Measurements from ENCODE around the gene PDCD7.

The PDCD7 gene

DNA sequence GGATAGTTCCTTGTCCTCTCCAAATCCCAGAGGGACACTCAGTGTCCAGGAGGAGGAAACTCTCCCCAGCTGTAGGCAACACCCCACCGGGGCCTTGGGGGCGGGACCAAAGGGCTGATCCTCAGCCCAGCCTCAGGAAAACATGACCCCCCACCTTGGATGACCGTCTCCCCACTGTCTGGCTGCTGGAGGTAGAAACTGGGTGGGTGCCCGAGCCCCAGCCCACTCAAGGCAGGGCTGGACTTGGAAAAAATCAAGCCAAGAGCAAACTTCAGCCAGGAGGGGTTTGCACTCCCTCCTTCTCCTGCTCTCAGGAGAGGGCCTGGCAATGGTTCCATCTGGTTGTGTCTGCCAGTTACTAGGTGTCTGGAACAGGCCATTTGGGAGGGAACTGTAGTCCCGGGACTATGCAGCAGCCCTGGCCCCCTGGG is 62.2 kb downstream of the PDCD7 start:
- no peak for DNase-seq

DNA sequence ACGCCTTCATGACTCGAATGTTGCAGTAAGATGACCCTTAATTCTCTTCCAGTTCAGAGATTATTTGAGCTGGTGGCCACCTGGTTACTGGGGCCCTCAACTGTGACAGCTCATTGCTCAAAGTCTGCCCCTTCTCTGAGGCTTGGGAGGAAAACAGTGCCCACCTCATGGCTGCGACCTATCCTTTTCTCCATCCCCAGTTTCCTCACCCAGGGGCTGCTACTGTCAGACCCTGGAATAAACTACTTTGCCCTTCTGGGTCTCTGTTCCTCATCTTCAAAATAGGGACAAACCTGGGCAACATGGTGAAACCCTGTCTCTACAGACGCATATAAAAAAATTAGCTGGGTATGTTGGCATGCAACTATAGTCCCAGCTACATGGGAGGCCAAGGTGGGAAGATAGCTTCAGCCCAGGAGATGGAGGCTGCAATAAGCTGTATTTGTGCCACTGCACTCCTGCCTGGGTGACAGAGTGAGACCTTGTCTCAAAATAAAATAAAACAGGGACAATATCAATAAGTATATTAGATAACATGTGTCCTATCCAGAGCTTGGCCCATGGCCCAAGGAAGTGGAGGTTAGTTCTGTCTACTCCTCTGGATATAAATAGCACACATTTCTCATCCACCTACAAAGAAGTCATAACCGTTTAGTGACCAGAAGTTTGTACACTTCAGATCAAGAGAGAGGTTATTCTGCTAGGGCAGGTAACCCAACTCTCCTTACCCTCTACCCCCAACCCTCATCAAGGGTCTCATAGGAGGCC is 63.6 kb downstream of the PDCD7 start:
- no peak for DNase-seq

DNA sequence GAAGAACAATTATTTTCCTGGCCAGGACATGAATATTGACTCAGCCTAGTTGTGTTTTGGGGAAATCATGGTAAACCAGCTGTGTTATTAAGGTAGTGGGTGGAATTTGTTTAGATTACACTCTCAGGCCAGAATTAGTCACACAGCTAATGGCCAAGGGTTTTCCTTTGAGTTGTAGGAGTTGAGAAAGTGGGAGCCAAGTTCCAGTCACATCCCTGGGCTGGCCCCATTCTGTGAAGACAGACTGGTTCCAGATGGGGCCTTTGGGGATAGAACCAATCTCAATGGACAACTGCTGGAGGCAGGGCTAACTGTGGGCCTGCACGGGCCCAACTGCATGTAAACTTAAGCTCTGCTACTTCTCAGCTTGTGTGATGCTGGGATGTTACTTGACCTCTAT is 64.4 kb downstream of the PDCD7 start:
- DNase-seq, result peak; percentile 12

DNA sequence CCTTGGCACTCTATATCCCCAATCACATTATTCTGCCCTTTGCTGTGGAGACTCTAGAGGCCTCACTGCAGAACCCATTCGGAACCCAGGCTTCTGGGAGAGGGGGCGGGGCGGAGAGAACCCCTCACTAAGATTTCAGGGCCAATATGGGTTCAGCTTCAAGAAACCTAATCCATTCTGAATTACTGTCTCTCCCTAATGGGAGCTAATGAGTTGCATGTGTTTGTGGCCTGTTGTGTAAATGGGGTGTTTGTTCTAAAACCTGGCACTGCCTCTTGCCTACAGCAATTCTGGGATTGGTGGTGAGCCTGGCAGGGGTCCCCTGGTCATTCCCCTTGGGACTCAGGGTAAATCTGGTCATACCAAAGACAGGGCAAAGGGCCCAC is 65.2 kb downstream of the PDCD7 start:
- no peak for DNase-seq

DNA sequence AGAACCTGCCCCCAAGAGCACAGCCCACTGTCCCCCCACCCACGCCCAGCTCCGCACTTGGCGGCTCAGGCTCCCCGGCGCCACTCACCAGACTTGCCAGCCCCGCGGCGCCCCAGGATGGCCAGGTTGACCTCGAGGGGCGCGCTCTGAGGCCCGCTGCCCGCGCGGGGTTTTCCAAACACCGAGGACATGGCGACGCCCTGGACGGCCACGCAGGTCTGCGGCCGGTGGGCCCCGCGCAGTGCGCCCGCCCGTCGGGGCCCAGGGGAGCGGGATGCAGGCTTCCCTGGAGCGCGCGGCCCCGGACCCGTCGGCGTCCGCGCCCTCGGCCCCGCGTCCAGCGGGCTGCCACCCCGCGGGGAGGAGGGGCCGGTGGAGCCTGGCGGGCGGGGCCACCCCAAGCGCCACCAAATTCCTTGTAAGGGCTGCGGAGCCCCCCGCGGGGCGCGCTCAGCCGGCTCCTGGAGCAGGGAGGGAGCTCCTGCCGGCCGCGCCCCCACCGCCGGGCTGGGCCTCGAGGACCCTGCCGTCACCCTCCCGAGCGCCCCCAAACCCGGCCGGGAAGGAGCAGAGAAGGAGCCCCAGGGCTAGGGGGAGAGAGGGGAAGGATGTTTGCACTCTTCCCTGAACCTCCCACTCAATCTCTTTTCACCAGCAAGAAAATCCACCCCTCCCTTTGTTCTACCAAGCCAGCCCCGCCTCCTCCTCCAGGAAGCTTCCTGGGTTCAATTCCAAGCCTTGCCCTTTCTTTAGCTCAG is 65.8 kb downstream of the PDCD7 start, which contains the start of gene RASL12:
RASL12 (minus strand) TSS at position 347 of the 758 bp plus-strand sequence; CDS start at position 191, 156 bp downstream.
- DNase-seq, result no peak

Measured in inflammatory macrophage treated with lipopolysaccharide for 4 hours (primary cell).